ENCODE measurements around the gene CELF5.

CELF5 gene

GRCh38 chr19:3274245-3274941 is 49.9 kb downstream of the CELF5 start:
- TF ChIP-seq, protein P1, sequence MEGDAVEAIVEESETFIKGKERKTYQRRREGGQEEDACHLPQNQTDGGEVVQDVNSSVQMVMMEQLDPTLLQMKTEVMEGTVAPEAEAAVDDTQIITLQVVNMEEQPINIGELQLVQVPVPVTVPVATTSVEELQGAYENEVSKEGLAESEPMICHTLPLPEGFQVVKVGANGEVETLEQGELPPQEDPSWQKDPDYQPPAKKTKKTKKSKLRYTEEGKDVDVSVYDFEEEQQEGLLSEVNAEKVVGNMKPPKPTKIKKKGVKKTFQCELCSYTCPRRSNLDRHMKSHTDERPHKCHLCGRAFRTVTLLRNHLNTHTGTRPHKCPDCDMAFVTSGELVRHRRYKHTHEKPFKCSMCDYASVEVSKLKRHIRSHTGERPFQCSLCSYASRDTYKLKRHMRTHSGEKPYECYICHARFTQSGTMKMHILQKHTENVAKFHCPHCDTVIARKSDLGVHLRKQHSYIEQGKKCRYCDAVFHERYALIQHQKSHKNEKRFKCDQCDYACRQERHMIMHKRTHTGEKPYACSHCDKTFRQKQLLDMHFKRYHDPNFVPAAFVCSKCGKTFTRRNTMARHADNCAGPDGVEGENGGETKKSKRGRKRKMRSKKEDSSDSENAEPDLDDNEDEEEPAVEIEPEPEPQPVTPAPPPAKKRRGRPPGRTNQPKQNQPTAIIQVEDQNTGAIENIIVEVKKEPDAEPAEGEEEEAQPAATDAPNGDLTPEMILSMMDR (conservative IDR thresholded peaks at IDR 0.05): no peak
- TF ChIP-seq ZFX (IDR thresholded peaks at IDR 0.05): no peak

GRCh38 chr19:3274942-3275582 is 50.6 kb downstream of the CELF5 start:
- TF ChIP-seq, protein P1 (conservative IDR thresholded peaks at IDR 0.05): no peak
- TF ChIP-seq ZFX (IDR thresholded peaks at IDR 0.05): no peak
- H3K27ac ChIP-seq: peak overlapping the region; percentile 38

More at GRCh38 chr19:3274245-3274941, 49.9 kb downstream of the CELF5 start:
- no peak overlapping the region for H3K27ac ChIP-seq

- TF ChIP-seq, protein P1 (conservative IDR thresholded peaks at IDR 0.05): peak; percentile 78
- TF ChIP-seq ZFX (IDR thresholded peaks at IDR 0.05): no peak
- H3K27ac ChIP-seq: peak overlapping the region; percentile 38
Observed at GRCh38 chr19:3275583-3276340, 51.3 kb downstream of the CELF5 start.

DNA sequence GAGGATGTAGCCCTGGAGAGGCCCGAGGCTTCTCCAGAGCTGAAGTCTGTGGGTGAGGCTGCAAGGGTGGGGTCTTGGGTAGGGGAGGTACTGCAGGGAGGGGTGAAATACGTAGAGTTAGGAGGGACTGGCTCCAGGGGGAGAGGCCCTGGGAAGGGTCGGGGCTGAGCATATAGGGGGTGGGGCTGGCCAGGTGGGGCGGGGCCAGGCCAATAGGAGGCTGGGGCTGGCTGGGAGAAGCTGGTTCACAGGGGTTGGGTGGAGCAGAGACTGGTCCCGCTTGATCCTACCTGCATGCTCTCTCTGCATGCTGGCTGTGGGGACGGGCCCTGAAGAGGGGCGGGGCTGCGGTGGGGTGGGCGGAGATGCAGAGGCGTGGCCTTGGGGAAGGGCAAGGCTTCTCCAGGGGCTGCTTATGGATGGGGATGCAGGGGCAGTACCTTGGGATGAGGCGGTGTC is 51.9 kb downstream of the CELF5 start:
- TF ChIP-seq, protein P1 (conservative IDR thresholded peaks at IDR 0.05): no peak
- TF ChIP-seq ZFX (IDR thresholded peaks at IDR 0.05): no peak
- H3K27ac ChIP-seq: no peak overlapping the region

- no peak for TF ChIP-seq ZFX (IDR thresholded peaks at IDR 0.05)
- TF ChIP-seq, protein P1 (conservative IDR thresholded peaks at IDR 0.05): no peak
- H3K27ac ChIP-seq: no peak overlapping the region
Observed at GRCh38 chr19:3277649-3278048, 53.2 kb downstream of the CELF5 start.

- no peak for TF ChIP-seq ZFX (IDR thresholded peaks at IDR 0.05)
- TF ChIP-seq, protein P1 (conservative IDR thresholded peaks at IDR 0.05): no peak
- H3K27ac ChIP-seq: no peak overlapping the region
Observed at GRCh38 chr19:3278294-3278693, 53.8 kb downstream of the CELF5 start.

DNA sequence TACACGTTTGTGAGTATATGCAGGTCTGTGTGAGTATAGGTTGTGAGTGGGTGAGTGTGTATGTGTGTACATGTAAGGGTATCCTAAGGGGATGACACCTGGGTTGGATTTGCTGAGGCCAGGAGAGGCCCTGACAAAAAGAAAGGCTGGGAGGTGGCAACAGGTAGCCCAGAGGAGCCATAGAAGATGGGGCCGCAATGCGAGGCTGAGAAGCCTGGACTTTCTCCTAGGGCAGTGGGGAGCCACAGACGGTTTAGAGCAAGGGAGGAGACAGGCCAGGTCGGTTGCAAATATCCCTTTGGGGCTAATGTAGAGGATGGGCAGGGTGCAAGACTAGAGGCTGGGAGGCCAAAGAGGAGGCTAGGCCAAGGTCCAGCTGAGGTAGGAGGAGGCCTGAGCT is 54.3 kb downstream of the CELF5 start:
- TF ChIP-seq, protein P1 (conservative IDR thresholded peaks at IDR 0.05): no peak
- no peak for TF ChIP-seq ZFX (IDR thresholded peaks at IDR 0.05)
- no peak overlapping the region for H3K27ac ChIP-seq
